IPS-15b (cell line): ENCODE results near the gene BAZ1A.
"Not testable (repeated sequence)": the region's sequence is repeated elsewhere in the genome, so short reads cannot be mapped to it uniquely, and the experiment has no call there.

Experiments
- H3K27me3 ChIP-seq: one replicate; pipeline ENCODE4 v1.6.1; 2013; ENCODE audit warnings: low read length; ENCODE audit not compliant: control insufficient read depth, insufficient read depth
- H3K36me3 ChIP-seq: one replicate; pipeline ENCODE4 v1.6.1; 2013; ENCODE audit warnings: low read length; ENCODE audit not compliant: control insufficient read depth, insufficient read depth
- H3K4me1 ChIP-seq: one replicate; pipeline ENCODE4 v1.6.1; 2013; ENCODE audit warnings: mild to moderate bottlenecking, low read length; ENCODE audit not compliant: control insufficient read depth, insufficient read depth
- H3K4me3 ChIP-seq: one replicate; pipeline ENCODE4 v1.5.1; 2013; ENCODE audit warnings: low read depth, low read length
- H3K9ac ChIP-seq: one replicate; pipeline ENCODE4 v1.6.1; 2013; ENCODE audit warnings: low read depth, mild to moderate bottlenecking, low read length
- H3K9me3 ChIP-seq: one replicate; pipeline ENCODE4 v1.6.1; 2013; ENCODE audit warnings: mild to moderate bottlenecking, low read length; ENCODE audit not compliant: control insufficient read depth, insufficient read depth

BAZ1A gene

GRCh38 chr14:34843011-34843554, 32.1 kb downstream of the BAZ1A start:
- no peaks in the 10 kb centered on the region for H3K36me3 ChIP-seq
- H3K9ac ChIP-seq: no peak overlapping the region

GRCh38 chr14:34837801-34838322, 37.3 kb downstream of the BAZ1A start:
- H3K36me3 ChIP-seq: no peaks in the 10 kb centered on the region
- no peak overlapping the region for H3K9ac ChIP-seq
- H3K4me3 ChIP-seq: no peak overlapping the region
- H3K27me3 ChIP-seq: no peaks in the 10 kb centered on the region
- H3K4me1 ChIP-seq: no peaks in the 10 kb centered on the region
- no peaks in the 10 kb centered on the region for H3K9me3 ChIP-seq

More at GRCh38 chr14:34843011-34843554, 32.1 kb downstream of the BAZ1A start:
- Histone ChIP-seq H3K9me3 (no peaks in the 10 kb centered on the region), H3K27me3 (no peaks in the 10 kb centered on the region), H3K4me1 (no peaks in the 10 kb centered on the region), H3K4me3 (no peak overlapping the region)

- no peaks in the 10 kb centered on the region for H3K9me3 ChIP-seq
- H3K4me1 ChIP-seq: no peaks in the 10 kb centered on the region
- H3K27me3 ChIP-seq: no peaks in the 10 kb centered on the region
- no peak overlapping the region for H3K9ac ChIP-seq
- no peak overlapping the region for H3K4me3 ChIP-seq
- no peaks in the 10 kb centered on the region for H3K36me3 ChIP-seq
Measured at GRCh38 chr14:34835312-34835711, 39.8 kb downstream of the BAZ1A start.

- no peak overlapping the region for H3K9ac ChIP-seq
- no peaks in the 10 kb centered on the region for H3K9me3 ChIP-seq
- H3K4me3 ChIP-seq: no peak overlapping the region
- no peaks in the 10 kb centered on the region for H3K27me3 ChIP-seq
- H3K4me1 ChIP-seq: no peaks in the 10 kb centered on the region
- no peaks in the 10 kb centered on the region for H3K36me3 ChIP-seq
Measured at GRCh38 chr14:34833549-34834523, 41.3 kb downstream of the BAZ1A start.

- no peaks in the 10 kb centered on the region for H3K36me3 ChIP-seq
- no peak overlapping the region for H3K4me3 ChIP-seq
- no peak overlapping the region for H3K9ac ChIP-seq
- H3K27me3 ChIP-seq: no peaks in the 10 kb centered on the region
- no peaks in the 10 kb centered on the region for H3K9me3 ChIP-seq
- no peaks in the 10 kb centered on the region for H3K4me1 ChIP-seq
Measured at GRCh38 chr14:34826661-34827060, 48.5 kb downstream of the BAZ1A start.

GRCh38 chr14:34824826-34825225, 50.3 kb downstream of the BAZ1A start:
- Histone ChIP-seq H3K9me3 (no peaks in the 10 kb centered on the region), H3K27me3 (no peaks in the 10 kb centered on the region), H3K4me1 (no peaks in the 10 kb centered on the region), H3K9ac (no peak overlapping the region), H3K36me3 (no peaks in the 10 kb centered on the region), H3K4me3 (no peak overlapping the region)

GRCh38 chr14:34824256-34824655, 50.9 kb downstream of the BAZ1A start:
- H3K27me3 ChIP-seq: no peaks in the 10 kb centered on the region
- no peaks in the 10 kb centered on the region for H3K36me3 ChIP-seq
- no peaks in the 10 kb centered on the region for H3K9me3 ChIP-seq

GRCh38 chr14:34817768-34818167, 57.4 kb downstream of the BAZ1A start:
- Histone ChIP-seq H3K36me3 (no peaks in the 10 kb centered on the region), H3K9ac (no peak overlapping the region), H3K9me3 (no peaks in the 10 kb centered on the region), H3K27me3 (no peaks in the 10 kb centered on the region), H3K4me3 (no peak overlapping the region), H3K4me1 (no peaks in the 10 kb centered on the region)

More at GRCh38 chr14:34824256-34824655, 50.9 kb downstream of the BAZ1A start:
- Histone ChIP-seq H3K4me1 (no peaks in the 10 kb centered on the region), H3K4me3 (no peak overlapping the region), H3K9ac (no peak overlapping the region)

- Histone ChIP-seq H3K4me1 (no peaks in the 10 kb centered on the region), H3K9me3 (no peaks in the 10 kb centered on the region), H3K27me3 (no peaks in the 10 kb centered on the region), H3K9ac (no peak overlapping the region), H3K4me3 (no peak overlapping the region), H3K36me3 (no peaks in the 10 kb centered on the region)
Measured at GRCh38 chr14:34810028-34810427, 65.1 kb downstream of the BAZ1A start.

- H3K27me3 ChIP-seq: no peaks in the 10 kb centered on the region
- no peaks in the 10 kb centered on the region for H3K36me3 ChIP-seq
- H3K9ac ChIP-seq: no peak overlapping the region
- H3K4me3 ChIP-seq: no peak overlapping the region
- no peaks in the 10 kb centered on the region for H3K4me1 ChIP-seq
- H3K9me3 ChIP-seq: no peaks in the 10 kb centered on the region
Measured at GRCh38 chr14:34806257-34806656, 68.9 kb downstream of the BAZ1A start.

GRCh38 chr14:34804933-34805332, 70.2 kb downstream of the BAZ1A start:
- Histone ChIP-seq H3K27me3 (no peaks in the 10 kb centered on the region), H3K9me3 (no peaks in the 10 kb centered on the region), H3K36me3 (no peaks in the 10 kb centered on the region), H3K9ac (no peak overlapping the region), H3K4me1 (no peaks in the 10 kb centered on the region), H3K4me3 (no peak overlapping the region)

GRCh38 chr14:34798861-34799260, 76.3 kb downstream of the BAZ1A start:
- H3K4me1 ChIP-seq, H3K27me3 ChIP-seq, H3K9ac ChIP-seq, H3K9me3 ChIP-seq, H3K4me3 ChIP-seq, H3K36me3 ChIP-seq: not testable (repeated sequence)
